SK-N-SH treated with all-trans-retinoic acid at 6 μM for 48 hours (cell line): ENCODE data around the gene B3GLCT.

Experiments used
- ATAC-seq: fragments of 200-7000 bp; cut with Tn5 transposase; 3 replicates; pipeline ENCODE4 v1.9.1; 2020; ENCODE audit warnings: mild to moderate bottlenecking, moderate library complexity
- ARNTL ChIP-seq: fragments of 450-650 bp; formaldehyde crosslinking; IDR thresholded peaks from 2 replicates; pipeline ENCODE4 v1.5.0; 2020; ENCODE audit warnings: low read depth, mild to moderate bottlenecking, moderate library complexity, borderline replicate concordance
- BACH2 ChIP-seq: fragments of 250-450 bp; sonication (Bioruptor Pico); IDR thresholded peaks from 2 replicates; pipeline ENCODE4 v1.9.0; 2021; ENCODE audit warnings: mild to moderate bottlenecking, borderline replicate concordance
- CSDC2 ChIP-seq: fragments of 250-450 bp; sonication (Bioruptor Pico); IDR thresholded peaks from 2 replicates; pipeline ENCODE4 v1.5.0; 2020; ENCODE audit warnings: mild to moderate bottlenecking, moderate library complexity
- ESRRG ChIP-seq: fragments of 250-450 bp; sonication (Bioruptor Pico); IDR thresholded peaks from 2 replicates; pipeline ENCODE4 v1.6.1; 2021; ENCODE audit warnings: mild to moderate bottlenecking
- GLIS3 ChIP-seq: fragments of 250-450 bp; sonication (Bioruptor Pico); IDR thresholded peaks from 2 replicates; pipeline ENCODE4 v1.5.0; 2020; ENCODE audit warnings: mild to moderate bottlenecking, moderate library complexity
- ISL1 ChIP-seq: fragments of 250-450 bp; sonication (Bioruptor Pico); IDR thresholded peaks from 2 replicates; pipeline ENCODE4 v2.1.2; 2022; ENCODE audit warnings: mild to moderate bottlenecking, moderate library complexity
- OSR1 ChIP-seq: fragments of 250-450 bp; sonication (Bioruptor Pico); IDR thresholded peaks from 2 replicates; pipeline ENCODE4 v1.8.0; 2022; ENCODE audit warnings: moderate library complexity, mild to moderate bottlenecking, inconsistent platforms
- PPARA ChIP-seq: fragments of 250-450 bp; sonication (Bioruptor Pico); IDR thresholded peaks from 2 replicates; pipeline ENCODE4 v1.5.0; 2020; ENCODE audit warnings: mild to moderate bottlenecking, borderline replicate concordance
- SNAI2 ChIP-seq: fragments of 250-450 bp; sonication (Bioruptor Pico); IDR thresholded peaks from 2 replicates; pipeline ENCODE4 v1.5.0; 2020; ENCODE audit warnings: mild to moderate bottlenecking, moderate library complexity
- TOX ChIP-seq: fragments of 250-450 bp; sonication (Bioruptor Pico); IDR thresholded peaks from 2 replicates; pipeline ENCODE4 v1.8.0; 2021; ENCODE audit warnings: mild to moderate bottlenecking, moderate library complexity, borderline replicate concordance
- ZC3H10 ChIP-seq: fragments of 250-450 bp; sonication (Bioruptor Pico); IDR thresholded peaks from 2 replicates; pipeline ENCODE4 v1.5.1; 2021; ENCODE audit warnings: mild to moderate bottlenecking, moderate library complexity
- ZFP3 ChIP-seq: fragments of 250-450 bp; sonication (Bioruptor Pico); IDR thresholded peaks from 2 replicates; pipeline ENCODE4 v1.5.0; 2020; ENCODE audit warnings: mild to moderate bottlenecking, moderate library complexity
- ZFP30 ChIP-seq: fragments of 450-650 bp; formaldehyde crosslinking; IDR thresholded peaks from 2 replicates; pipeline ENCODE4 v1.5.0; 2022; ENCODE audit warnings: mild to moderate bottlenecking, moderate library complexity
- ZNF565 ChIP-seq: fragments of 450-650 bp; formaldehyde crosslinking; conservative IDR thresholded peaks from 2 replicates; pipeline ENCODE4 v1.5.0; 2020; ENCODE audit warnings: low read depth, mild to moderate bottlenecking, moderate library complexity
- ZNF70 ChIP-seq: fragments of 450-650 bp; formaldehyde crosslinking; IDR thresholded peaks from 2 replicates; pipeline ENCODE4 v1.5.0; 2020; ENCODE audit warnings: mild to moderate bottlenecking, moderate library complexity
- ZNF8 ChIP-seq: fragments of 450-650 bp; formaldehyde crosslinking; IDR thresholded peaks from 2 replicates; pipeline ENCODE4 v1.5.0; 2020; ENCODE audit warnings: mild to moderate bottlenecking, moderate library complexity
- TF ChIP-seq, protein P1 (sequence below): fragments of 250-450 bp; sonication (Bioruptor Pico); IDR thresholded peaks from 2 replicates; pipeline ENCODE4 v1.5.0; 2020; ENCODE audit warnings: mild to moderate bottlenecking, moderate library complexity
- TF ChIP-seq, protein P2 (sequence below): fragments of 250-450 bp; sonication (Bioruptor Pico); IDR thresholded peaks from 2 replicates; pipeline ENCODE4 v1.5.1; 2020; ENCODE audit warnings: low read depth, mild to moderate bottlenecking, moderate library complexity
- TF ChIP-seq, protein P3 (sequence below): fragments of 250-450 bp; sonication (Bioruptor Pico); IDR thresholded peaks from 2 replicates; pipeline ENCODE4 v1.8.0; 2020; ENCODE audit warnings: mild to moderate bottlenecking, moderate library complexity, borderline replicate concordance
- TF ChIP-seq, protein P4 (sequence below): fragments of 250-450 bp; sonication (Bioruptor Pico); IDR thresholded peaks from 2 replicates; pipeline ENCODE4 v1.5.1; 2021; ENCODE audit warnings: mild to moderate bottlenecking, moderate library complexity
- TF ChIP-seq, protein P5 (sequence below): fragments of 250-450 bp; sonication (Bioruptor Pico); IDR thresholded peaks from 2 replicates; pipeline ENCODE4 v1.8.0; 2021; ENCODE audit warnings: low read depth, mild to moderate bottlenecking, moderate library complexity, borderline replicate concordance

Gene B3GLCT

DNA sequence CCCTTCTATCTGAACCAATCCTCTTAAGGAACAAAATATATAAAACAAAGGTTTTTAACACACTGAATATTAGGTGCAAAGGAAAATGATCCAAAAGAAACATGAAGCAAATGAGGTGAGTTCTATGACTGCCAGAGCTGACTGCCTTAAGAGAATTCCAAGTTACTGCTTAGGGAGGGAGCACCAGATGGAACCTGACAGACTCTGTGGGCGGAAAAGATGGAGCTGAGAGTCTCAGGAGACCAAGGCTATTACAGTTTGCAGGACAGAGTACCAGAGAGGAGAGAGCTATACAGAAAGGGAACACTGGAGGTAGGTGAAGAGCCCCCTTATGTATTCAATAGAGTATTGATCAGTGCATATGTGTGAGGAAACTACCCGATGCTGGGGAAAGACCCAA is 87.2 kb downstream of the B3GLCT start:
- no peak for ATAC-seq
- no peak for TF ChIP-seq ZC3H10
- no peak for TF ChIP-seq ZFP3
- TF ChIP-seq SNAI2, result no peak
- TF ChIP-seq ZFP30, result no peak
- TF ChIP-seq PPARA (CRISPR knock-in tag), result no peak
- TF ChIP-seq ARNTL (CRISPR knock-in tag), result no peak
- no peak for TF ChIP-seq ESRRG
- no peak for TF ChIP-seq GLIS3 (CRISPR knock-in tag)
- TF ChIP-seq, protein P1, sequence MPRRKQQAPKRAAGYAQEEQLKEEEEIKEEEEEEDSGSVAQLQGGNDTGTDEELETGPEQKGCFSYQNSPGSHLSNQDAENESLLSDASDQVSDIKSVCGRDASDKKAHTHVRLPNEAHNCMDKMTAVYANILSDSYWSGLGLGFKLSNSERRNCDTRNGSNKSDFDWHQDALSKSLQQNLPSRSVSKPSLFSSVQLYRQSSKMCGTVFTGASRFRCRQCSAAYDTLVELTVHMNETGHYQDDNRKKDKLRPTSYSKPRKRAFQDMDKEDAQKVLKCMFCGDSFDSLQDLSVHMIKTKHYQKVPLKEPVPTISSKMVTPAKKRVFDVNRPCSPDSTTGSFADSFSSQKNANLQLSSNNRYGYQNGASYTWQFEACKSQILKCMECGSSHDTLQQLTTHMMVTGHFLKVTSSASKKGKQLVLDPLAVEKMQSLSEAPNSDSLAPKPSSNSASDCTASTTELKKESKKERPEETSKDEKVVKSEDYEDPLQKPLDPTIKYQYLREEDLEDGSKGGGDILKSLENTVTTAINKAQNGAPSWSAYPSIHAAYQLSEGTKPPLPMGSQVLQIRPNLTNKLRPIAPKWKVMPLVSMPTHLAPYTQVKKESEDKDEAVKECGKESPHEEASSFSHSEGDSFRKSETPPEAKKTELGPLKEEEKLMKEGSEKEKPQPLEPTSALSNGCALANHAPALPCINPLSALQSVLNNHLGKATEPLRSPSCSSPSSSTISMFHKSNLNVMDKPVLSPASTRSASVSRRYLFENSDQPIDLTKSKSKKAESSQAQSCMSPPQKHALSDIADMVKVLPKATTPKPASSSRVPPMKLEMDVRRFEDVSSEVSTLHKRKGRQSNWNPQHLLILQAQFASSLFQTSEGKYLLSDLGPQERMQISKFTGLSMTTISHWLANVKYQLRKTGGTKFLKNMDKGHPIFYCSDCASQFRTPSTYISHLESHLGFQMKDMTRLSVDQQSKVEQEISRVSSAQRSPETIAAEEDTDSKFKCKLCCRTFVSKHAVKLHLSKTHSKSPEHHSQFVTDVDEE, result no peak
- no peak for TF ChIP-seq BACH2
- TF ChIP-seq, protein P2, sequence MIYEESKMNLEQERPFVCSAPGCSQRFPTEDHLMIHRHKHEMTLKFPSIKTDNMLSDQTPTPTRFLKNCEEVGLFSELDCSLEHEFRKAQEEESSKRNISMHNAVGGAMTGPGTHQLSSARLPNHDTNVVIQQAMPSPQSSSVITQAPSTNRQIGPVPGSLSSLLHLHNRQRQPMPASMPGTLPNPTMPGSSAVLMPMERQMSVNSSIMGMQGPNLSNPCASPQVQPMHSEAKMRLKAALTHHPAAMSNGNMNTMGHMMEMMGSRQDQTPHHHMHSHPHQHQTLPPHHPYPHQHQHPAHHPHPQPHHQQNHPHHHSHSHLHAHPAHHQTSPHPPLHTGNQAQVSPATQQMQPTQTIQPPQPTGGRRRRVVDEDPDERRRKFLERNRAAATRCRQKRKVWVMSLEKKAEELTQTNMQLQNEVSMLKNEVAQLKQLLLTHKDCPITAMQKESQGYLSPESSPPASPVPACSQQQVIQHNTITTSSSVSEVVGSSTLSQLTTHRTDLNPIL (CRISPR knock-in tag), result no peak
- no peak for TF ChIP-seq ZNF8

DNA sequence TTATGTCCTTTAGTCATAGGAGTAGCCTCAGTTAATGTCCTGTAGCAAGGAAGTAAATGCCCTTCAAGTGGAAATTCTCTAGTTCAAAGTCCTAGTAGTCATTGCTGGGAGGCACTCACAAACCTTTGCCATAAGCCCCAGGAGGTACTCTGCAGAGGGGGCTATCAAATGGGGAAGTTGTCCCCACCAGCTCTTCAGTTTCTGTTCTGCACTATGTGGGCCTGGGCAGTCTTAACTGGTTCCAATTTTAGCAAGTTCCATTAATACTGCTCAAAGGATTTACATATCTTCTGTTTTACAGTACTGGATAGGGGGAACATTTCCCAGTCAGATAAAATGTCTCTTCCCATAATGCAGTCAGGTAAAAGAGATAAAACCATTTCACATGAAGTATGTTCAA is 101.3 kb downstream of the B3GLCT start:
- TF ChIP-seq OSR1 (CRISPR knock-in tag), result no peak
- TF ChIP-seq, all 23 proteins: peak for 0
- no peak for ATAC-seq

DNA sequence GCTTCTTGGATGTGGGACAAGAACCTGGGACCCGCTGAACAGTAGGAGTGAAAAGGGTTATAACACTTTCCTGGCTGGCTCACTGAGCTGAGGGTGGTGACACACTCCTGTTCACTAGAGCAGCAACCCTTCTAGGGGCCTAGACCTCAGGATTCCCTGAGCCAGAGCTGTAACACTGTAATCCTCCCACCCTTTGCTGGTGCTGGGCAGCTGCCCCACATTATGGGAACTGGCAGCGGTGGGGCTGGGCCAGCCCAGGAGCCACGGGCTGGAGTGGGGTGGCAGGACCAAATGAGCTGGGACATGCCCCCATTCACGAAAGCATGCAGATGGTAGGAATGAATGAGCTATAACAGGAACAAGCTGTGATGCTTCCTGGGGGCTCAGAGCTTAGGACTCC is 110.6 kb downstream of the B3GLCT start:
- TF ChIP-seq ZNF8 (no peak), PPARA (CRISPR knock-in tag) (no peak), TOX (CRISPR knock-in tag) (no peak), ZFP3 (no peak), ISL1 (CRISPR knock-in tag) (no peak), BACH2 (no peak), SNAI2 (no peak), ZC3H10 (no peak), OSR1 (CRISPR knock-in tag) (no peak), ARNTL (CRISPR knock-in tag) (no peak), ZNF565 (CRISPR knock-in tag) (no peak), CSDC2 (CRISPR knock-in tag) (no peak), ZNF70 (CRISPR knock-in tag) (no peak)
- TF ChIP-seq, protein P2 (CRISPR knock-in tag), result no peak
- TF ChIP-seq, protein P1, result no peak
- TF ChIP-seq, protein P3, sequence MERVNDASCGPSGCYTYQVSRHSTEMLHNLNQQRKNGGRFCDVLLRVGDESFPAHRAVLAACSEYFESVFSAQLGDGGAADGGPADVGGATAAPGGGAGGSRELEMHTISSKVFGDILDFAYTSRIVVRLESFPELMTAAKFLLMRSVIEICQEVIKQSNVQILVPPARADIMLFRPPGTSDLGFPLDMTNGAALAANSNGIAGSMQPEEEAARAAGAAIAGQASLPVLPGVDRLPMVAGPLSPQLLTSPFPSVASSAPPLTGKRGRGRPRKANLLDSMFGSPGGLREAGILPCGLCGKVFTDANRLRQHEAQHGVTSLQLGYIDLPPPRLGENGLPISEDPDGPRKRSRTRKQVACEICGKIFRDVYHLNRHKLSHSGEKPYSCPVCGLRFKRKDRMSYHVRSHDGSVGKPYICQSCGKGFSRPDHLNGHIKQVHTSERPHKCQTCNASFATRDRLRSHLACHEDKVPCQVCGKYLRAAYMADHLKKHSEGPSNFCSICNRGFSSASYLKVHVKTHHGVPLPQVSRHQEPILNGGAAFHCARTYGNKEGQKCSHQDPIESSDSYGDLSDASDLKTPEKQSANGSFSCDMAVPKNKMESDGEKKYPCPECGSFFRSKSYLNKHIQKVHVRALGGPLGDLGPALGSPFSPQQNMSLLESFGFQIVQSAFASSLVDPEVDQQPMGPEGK (CRISPR knock-in tag), result no peak
- TF ChIP-seq, protein P4, sequence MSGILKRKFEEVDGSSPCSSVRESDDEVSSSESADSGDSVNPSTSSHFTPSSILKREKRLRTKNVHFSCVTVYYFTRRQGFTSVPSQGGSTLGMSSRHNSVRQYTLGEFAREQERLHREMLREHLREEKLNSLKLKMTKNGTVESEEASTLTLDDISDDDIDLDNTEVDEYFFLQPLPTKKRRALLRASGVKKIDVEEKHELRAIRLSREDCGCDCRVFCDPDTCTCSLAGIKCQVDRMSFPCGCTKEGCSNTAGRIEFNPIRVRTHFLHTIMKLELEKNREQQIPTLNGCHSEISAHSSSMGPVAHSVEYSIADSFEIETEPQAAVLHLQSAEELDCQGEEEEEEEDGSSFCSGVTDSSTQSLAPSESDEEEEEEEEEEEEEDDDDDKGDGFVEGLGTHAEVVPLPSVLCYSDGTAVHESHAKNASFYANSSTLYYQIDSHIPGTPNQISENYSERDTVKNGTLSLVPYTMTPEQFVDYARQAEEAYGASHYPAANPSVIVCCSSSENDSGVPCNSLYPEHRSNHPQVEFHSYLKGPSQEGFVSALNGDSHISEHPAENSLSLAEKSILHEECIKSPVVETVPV (CRISPR knock-in tag), result no peak
- TF ChIP-seq, protein P5, sequence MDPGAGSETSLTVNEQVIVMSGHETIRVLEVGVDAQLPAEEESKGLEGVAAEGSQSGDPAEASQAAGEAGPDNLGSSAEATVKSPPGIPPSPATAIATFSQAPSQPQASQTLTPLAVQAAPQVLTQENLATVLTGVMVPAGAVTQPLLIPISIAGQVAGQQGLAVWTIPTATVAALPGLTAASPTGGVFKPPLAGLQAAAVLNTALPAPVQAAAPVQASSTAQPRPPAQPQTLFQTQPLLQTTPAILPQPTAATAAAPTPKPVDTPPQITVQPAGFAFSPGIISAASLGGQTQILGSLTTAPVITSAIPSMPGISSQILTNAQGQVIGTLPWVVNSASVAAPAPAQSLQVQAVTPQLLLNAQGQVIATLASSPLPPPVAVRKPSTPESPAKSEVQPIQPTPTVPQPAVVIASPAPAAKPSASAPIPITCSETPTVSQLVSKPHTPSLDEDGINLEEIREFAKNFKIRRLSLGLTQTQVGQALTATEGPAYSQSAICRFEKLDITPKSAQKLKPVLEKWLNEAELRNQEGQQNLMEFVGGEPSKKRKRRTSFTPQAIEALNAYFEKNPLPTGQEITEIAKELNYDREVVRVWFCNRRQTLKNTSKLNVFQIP, result no peak
- ATAC-seq, result no peak
